Upper lobe of right lung (tissue), 1 donor: ENCODE data around the gene UNC13D. TPM values are rescaled to one million over a fixed set of nuclear protein-coding genes. Genes with fewer than 3 reads are reported as not detected.
"Not testable (repeated sequence)": the region's sequence is repeated elsewhere in the genome, so short reads cannot be mapped to it uniquely, and the experiment has no call there.

Source experiments
- ATAC-seq: fragments of 200-7000 bp; cut with Tn5 transposase; one replicate; pipeline ENCODE4 v1.9.1; 2020; ENCODE audit warnings: mild to moderate bottlenecking, moderate library complexity
- DNase-seq: peaks from one replicate; pipeline ENCODE4 v3.0.0-alpha.2; 2020
- H3K27ac ChIP-seq: fragments of 200-600 bp; one replicate; pipeline ENCODE4 v1.8.0; 2022
- H3K27me3 ChIP-seq: fragments of 200-600 bp; one replicate; pipeline ENCODE4 v1.8.0; 2022; ENCODE audit warnings: mild to moderate bottlenecking
- H3K36me3 ChIP-seq: fragments of 200-600 bp; one replicate; pipeline ENCODE4 v1.8.0; 2022
- H3K4me1 ChIP-seq: fragments of 200-600 bp; one replicate; pipeline ENCODE4 v1.8.0; 2022
- H3K4me3 ChIP-seq: fragments of 200-600 bp; one replicate; pipeline ENCODE4 v1.8.0; 2022; ENCODE audit warnings: mild to moderate bottlenecking
- H3K9me3 ChIP-seq: fragments of 200-600 bp; one replicate; pipeline ENCODE4 v1.8.0; 2022
- CTCF ChIP-seq: fragments of 200-600 bp; IDR thresholded peaks from one replicate; pipeline ENCODE4 v1.8.0; 2022; ENCODE audit warnings: antibody characterized with exemption
- intact Hi-C: fragments of 100-400 bp; cut with DNase I; formaldehyde crosslinking; loops from one replicate; pipeline ENCODE4 v1.11.0; 2022
- total RNA-seq: library from RNA; stranded (reverse); fragmentation: NEBNext Ultra II Directional; extraction: Animal tissue kit (Norgen Biotek cat#: 25700); gene quantifications from one replicate; pipeline ENCODE4 v1.2.1, GENCODE V29; 2021
- donor health status: DM: no; HTN: yes; CAD: no; lungs with severe emphysema.

Gene UNC13D
- total RNA-seq, 1 donor from 2014 or later = 145 TPM

GRCh38 chr17:75856062-75856756 lies 12.0 kb upstream of the UNC13D start:
- peak overlapping the region; percentile 65 for H3K4me3 ChIP-seq
- no peaks in the 10 kb centered on the region for H3K9me3 ChIP-seq
- no peak for DNase-seq
- TF ChIP-seq CTCF = no peak
- peak overlapping the region; percentile 96 for H3K27ac ChIP-seq
- no peaks in the 10 kb centered on the region for H3K27me3 ChIP-seq
- intact Hi-C loops = no loop called here
- peaks cover 27% of the 10 kb centered on the region for H3K4me1 ChIP-seq
- H3K36me3 ChIP-seq = peaks cover 15% of the 10 kb centered on the region
- ATAC-seq = no peak

GRCh38 chr17:75855310-75856061 lies 11.3 kb upstream of the UNC13D start, which contains the start of gene WBP2:
Gene WBP2 (minus strand): TSS chr17:75855335. CDS start chr17:75855297, 38 bp downstream.
- Histone ChIP-seq H3K9me3 (no peaks in the 10 kb centered on the region), H3K4me1 (peaks cover 27% of the 10 kb centered on the region), H3K36me3 (peaks cover 22% of the 10 kb centered on the region), H3K27ac (peak within 1 kb of the TSS; percentile 96), H3K27me3 (no peaks in the 10 kb centered on the region), H3K4me3 (peak within 1 kb of the TSS; percentile 65)
- DNase-seq (peak; percentile 98), ATAC-seq (peak; percentile 95)
- TF ChIP-seq CTCF = peak; percentile 51
- intact Hi-C loops = no loop called here

GRCh38 chr17:75854881-75855309 lies 10.7 kb upstream of the UNC13D start:
- DNase-seq (peak; percentile 82), ATAC-seq (peak; percentile 20)
- intact Hi-C loops = no loop called here

GRCh38 chr17:75854101-75854748 lies 10.0 kb upstream of the UNC13D start:
- intact Hi-C loops = no loop called here
- peak overlapping the region; percentile 96 for H3K27ac ChIP-seq
- no peaks in the 10 kb centered on the region for H3K27me3 ChIP-seq
- no peaks in the 10 kb centered on the region for H3K9me3 ChIP-seq
- TF ChIP-seq CTCF = no peak
- ATAC-seq = peak; percentile 2
- peaks cover 36% of the 10 kb centered on the region for H3K4me1 ChIP-seq
- peak overlapping the region; percentile 65 for H3K4me3 ChIP-seq
- DNase-seq = no peak
- H3K36me3 ChIP-seq = peaks cover 35% of the 10 kb centered on the region

More at GRCh38 chr17:75854881-75855309, 10.7 kb upstream of the UNC13D start:
- H3K4me1 ChIP-seq = peaks cover 30% of the 10 kb centered on the region
- no peaks in the 10 kb centered on the region for H3K27me3 ChIP-seq
- H3K36me3 ChIP-seq = peaks cover 28% of the 10 kb centered on the region
- peak overlapping the region; percentile 65 for H3K4me3 ChIP-seq
- no peaks in the 10 kb centered on the region for H3K9me3 ChIP-seq
- H3K27ac ChIP-seq = peak overlapping the region; percentile 96
- TF ChIP-seq CTCF = no peak

- peaks cover 43% of the 10 kb centered on the region for H3K36me3 ChIP-seq
- DNase-seq (no peak), ATAC-seq (no peak)
- H3K4me3 ChIP-seq = peak overlapping the region; percentile 65
- peak overlapping the region; percentile 96 for H3K27ac ChIP-seq
- intact Hi-C loops = no loop called here
- H3K27me3 ChIP-seq = no peaks in the 10 kb centered on the region
- H3K9me3 ChIP-seq = no peaks in the 10 kb centered on the region
- peaks cover 38% of the 10 kb centered on the region for H3K4me1 ChIP-seq
- TF ChIP-seq CTCF = no peak
Observed at GRCh38 chr17:75853433-75853832, 9.2 kb upstream of the UNC13D start.

GRCh38 chr17:75851693-75851991 lies 7.4 kb upstream of the UNC13D start:
- H3K27me3 ChIP-seq, intact Hi-C loops, H3K9me3 ChIP-seq, DNase-seq, H3K27ac ChIP-seq, ATAC-seq, H3K4me3 ChIP-seq: not testable (repeated sequence)
- Histone ChIP-seq H3K36me3 (peaks cover 61% of the 10 kb centered on the region), H3K4me1 (peaks cover 43% of the 10 kb centered on the region)
